Left ventricle myocardium inferior (tissue), 1 donor: ENCODE data around the gene TIGD6. TPM values are rescaled to one million over a fixed set of nuclear protein-coding genes. Genes with fewer than 3 reads are reported as not detected.

Experiments
- DNase-seq: peaks from one replicate; pipeline ENCODE4 v3.0.0-alpha.2; 2020
- H3K27ac ChIP-seq: fragments of 200-600 bp; replicated peaks from 2 replicates; pipeline ENCODE4 v1.8.0; 2021
- H3K27me3 ChIP-seq: fragments of 200-600 bp; 2 replicates; pipeline ENCODE4 v1.8.0; 2021; ENCODE audit warnings: low read depth
- H3K36me3 ChIP-seq: fragments of 200-600 bp; 2 replicates; pipeline ENCODE4 v1.8.0; 2021
- H3K4me1 ChIP-seq: fragments of 200-600 bp; 2 replicates; pipeline ENCODE4 v1.8.0; 2021
- H3K4me3 ChIP-seq: fragments of 200-600 bp; 2 replicates; pipeline ENCODE4 v1.8.0; 2021; ENCODE audit warnings: mild to moderate bottlenecking, moderate library complexity
- H3K9me3 ChIP-seq: fragments of 200-600 bp; replicated peaks from 2 replicates; pipeline ENCODE4 v1.8.0; 2021
- intact Hi-C: fragments of 100-400 bp; cut with micrococcal nuclease; formaldehyde crosslinking; loops from one replicate; pipeline ENCODE4 v1.11.0; 2022
- total RNA-seq: library from RNA; stranded (reverse); fragmentation: NEBNext Ultra II Directional; extraction: Animal tissue kit (Norgen Biotek cat#: 25700); gene quantifications from one replicate; pipeline ENCODE4 v1.2.1, GENCODE V29; 2021
- TF ChIP-seq, protein P1 (sequence below): fragments of 200-600 bp; IDR thresholded peaks from 2 replicates; pipeline ENCODE4 v1.8.0; 2021; ENCODE audit warnings: antibody characterized with exemption, mild to moderate bottlenecking, borderline replicate concordance
- donor health status: DM: no; HTN: yes; CAD: no; lungs with severe emphysema.

TIGD6 gene
- total RNA-seq, 1 donor from 2014 or later = 2.8 TPM

DNA sequence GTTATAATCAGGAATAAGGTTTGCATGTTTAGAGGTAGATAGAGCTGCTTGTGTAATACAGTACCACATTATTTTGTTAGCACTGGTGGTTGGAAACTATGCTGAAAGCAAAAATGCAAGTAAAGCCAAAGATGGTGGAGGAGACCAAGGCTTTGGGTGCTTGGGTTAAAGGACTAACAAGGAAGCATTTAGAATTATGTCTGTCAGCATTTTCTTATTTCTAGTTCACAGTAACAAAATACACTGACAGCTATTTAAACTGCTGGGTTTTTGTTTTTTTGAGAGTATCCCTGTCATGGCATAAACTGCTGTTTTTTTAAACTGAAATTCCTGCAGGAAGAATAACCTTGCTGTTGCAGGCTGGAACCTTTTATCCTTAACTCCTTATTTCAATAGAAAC, 6.6 kb upstream of the TIGD6 start:
- H3K4me1 ChIP-seq = peaks cover 32% of the 10 kb centered on the region
- DNase-seq = no peak
- intact Hi-C loops = no loop called here
- no peak overlapping the region for H3K4me3 ChIP-seq
- TF ChIP-seq, protein P1, sequence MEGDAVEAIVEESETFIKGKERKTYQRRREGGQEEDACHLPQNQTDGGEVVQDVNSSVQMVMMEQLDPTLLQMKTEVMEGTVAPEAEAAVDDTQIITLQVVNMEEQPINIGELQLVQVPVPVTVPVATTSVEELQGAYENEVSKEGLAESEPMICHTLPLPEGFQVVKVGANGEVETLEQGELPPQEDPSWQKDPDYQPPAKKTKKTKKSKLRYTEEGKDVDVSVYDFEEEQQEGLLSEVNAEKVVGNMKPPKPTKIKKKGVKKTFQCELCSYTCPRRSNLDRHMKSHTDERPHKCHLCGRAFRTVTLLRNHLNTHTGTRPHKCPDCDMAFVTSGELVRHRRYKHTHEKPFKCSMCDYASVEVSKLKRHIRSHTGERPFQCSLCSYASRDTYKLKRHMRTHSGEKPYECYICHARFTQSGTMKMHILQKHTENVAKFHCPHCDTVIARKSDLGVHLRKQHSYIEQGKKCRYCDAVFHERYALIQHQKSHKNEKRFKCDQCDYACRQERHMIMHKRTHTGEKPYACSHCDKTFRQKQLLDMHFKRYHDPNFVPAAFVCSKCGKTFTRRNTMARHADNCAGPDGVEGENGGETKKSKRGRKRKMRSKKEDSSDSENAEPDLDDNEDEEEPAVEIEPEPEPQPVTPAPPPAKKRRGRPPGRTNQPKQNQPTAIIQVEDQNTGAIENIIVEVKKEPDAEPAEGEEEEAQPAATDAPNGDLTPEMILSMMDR = no peak
- peaks cover 72% of the 10 kb centered on the region for H3K36me3 ChIP-seq
- H3K27ac ChIP-seq = no peak overlapping the region
- H3K9me3 ChIP-seq = no peaks in the 10 kb centered on the region
- H3K27me3 ChIP-seq = no peaks in the 10 kb centered on the region

DNA sequence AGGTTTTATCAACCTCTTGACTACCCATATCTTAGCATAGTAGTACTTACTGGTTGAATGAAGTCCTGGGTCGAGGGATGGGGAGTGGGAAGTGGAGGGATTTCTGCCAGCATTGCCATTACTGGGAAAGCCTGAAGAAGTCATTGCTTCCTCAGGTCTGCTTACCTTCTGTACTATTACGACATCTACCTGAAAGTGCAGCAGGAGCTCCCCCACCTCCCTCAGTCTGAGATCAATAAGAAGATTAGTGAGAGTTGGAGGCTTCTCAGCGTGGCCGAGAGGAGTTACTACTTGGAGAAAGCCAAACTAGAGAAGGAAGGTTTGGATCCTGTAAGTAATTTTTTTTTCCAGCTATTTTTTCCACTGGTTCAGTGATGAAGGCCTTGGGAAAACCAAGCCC, 5.9 kb upstream of the TIGD6 start:
- TF ChIP-seq, protein P1 = no peak
- no peaks in the 10 kb centered on the region for H3K27me3 ChIP-seq
- H3K27ac ChIP-seq = no peak overlapping the region
- DNase-seq = no peak
- no peaks in the 10 kb centered on the region for H3K9me3 ChIP-seq
- H3K4me3 ChIP-seq = no peak overlapping the region
- intact Hi-C loops = no loop called here
- peaks cover 39% of the 10 kb centered on the region for H3K4me1 ChIP-seq
- peaks cover 65% of the 10 kb centered on the region for H3K36me3 ChIP-seq

DNA sequence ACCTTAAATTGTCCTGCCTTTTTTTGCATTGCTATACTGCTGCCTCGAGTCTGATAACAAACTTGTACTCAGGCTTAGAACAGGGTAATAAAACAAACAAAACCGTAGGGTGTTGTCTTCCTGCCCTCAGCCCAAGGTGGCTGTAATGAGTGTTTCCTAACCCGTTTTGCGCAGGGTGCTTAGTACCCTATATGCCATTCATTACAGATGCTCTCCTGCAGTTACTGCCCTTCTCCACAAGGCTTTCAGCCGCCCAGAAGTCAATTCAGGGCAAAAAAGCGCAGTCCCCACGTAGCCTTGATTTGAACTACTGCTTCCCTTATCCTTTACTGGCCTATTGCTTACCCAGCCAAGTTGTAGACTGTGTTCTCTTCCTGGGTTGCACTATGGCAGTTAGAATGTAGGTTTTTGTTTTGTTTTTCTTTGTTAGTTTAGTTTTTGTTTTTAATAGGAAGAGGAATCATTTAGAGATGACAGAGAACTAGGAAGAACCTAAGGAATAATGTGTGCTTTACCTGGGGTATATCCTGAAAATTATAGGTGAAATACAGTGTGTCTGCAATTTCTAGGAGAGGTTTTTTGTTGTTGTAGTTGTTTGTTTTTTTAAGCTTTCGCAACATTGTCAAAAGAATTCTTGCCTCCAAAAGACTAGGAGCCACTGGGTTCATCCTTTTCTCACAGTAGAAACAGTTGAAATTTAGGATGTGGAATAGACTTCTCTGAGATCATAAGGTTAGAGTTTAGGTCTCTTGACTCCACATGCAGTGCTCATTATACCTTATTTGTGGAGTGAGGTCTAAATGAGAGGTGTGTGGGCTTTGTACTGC, 1.4 kb upstream of the TIGD6 start:
- H3K36me3 ChIP-seq = peaks cover 24% of the 10 kb centered on the region
- peak overlapping the region; percentile 95 for H3K27ac ChIP-seq
- intact Hi-C loops = no loop called here
- H3K4me1 ChIP-seq = peaks cover 50% of the 10 kb centered on the region
- peak overlapping the region; percentile 97 for H3K4me3 ChIP-seq
- TF ChIP-seq, protein P1 = peak; percentile 71
- no peaks in the 10 kb centered on the region for H3K9me3 ChIP-seq
- H3K27me3 ChIP-seq = no peaks in the 10 kb centered on the region
- DNase-seq = no peak

DNA sequence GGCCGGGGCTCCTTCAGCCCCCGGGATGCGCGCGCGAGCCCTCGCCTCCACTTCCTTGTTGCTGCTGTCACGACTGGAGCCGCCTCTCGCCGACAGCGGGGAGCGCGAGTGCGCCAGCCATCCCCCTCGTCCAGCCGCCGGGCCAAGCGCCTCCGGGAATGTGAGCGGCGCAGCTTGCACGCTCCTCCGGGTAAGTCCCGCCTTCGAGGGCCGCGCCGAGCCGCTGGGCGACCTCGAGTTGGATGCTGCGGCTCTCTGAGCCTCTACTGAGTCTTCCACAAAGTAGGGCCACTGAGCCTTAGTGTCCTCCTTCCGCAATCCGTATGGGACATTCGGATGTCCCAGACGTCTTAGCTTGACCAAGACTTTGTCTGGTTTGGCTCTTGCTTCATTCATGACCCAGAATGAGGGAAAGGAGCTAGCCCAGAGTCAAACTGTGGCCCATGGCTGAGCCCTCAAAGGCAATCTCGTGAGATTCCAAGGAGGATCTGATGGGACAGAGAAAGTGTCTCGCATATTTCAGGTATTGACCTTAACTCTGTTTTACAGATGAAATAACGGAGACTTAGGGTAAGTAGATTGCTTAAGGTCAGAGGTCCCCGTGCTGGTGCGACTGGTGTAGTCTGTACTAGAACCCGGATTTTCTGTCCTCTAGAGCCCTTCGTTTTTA, 671 bp upstream of the TIGD6 start:
- peak; percentile 32 for DNase-seq
- Histone ChIP-seq H3K9me3 (no peaks in the 10 kb centered on the region), H3K4me1 (peaks cover 50% of the 10 kb centered on the region), H3K27ac (peak overlapping the region; percentile 95), H3K27me3 (no peaks in the 10 kb centered on the region), H3K36me3 (peaks cover 16% of the 10 kb centered on the region), H3K4me3 (peak overlapping the region; percentile 97)
- intact Hi-C loops = no loop called here
- TF ChIP-seq, protein P1 = no peak

DNA sequence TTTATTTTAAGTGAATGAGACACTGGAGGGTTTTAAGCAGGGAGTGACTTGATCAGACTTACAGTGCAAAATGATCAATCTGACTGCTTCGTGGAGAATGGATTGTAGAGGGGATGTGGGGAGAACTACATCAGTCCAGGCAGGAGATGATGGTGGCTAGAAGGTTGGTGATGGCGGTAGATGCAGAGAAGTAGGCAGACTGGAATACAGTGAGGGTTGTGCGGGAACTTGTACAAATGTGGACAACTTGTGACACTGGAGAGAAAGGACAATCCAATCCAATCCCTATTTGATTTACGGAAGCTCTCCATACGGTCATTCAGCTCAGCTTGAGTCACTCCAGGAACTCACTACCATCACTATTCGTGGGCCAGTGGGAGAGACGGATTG, 593 bp downstream of the TIGD6 start:
- no peak for DNase-seq
- H3K4me1 ChIP-seq = peaks cover 50% of the 10 kb centered on the region
- peak overlapping the region; percentile 95 for H3K27ac ChIP-seq
- H3K36me3 ChIP-seq = peaks cover 10% of the 10 kb centered on the region
- H3K27me3 ChIP-seq = no peaks in the 10 kb centered on the region
- TF ChIP-seq, protein P1 = no peak
- intact Hi-C loops = loop anchor here (10.0 kb wide), 1 partner anchor 165 kb away; no protein-coding TSS in a partner anchor
- peak overlapping the region; percentile 97 for H3K4me3 ChIP-seq
- H3K9me3 ChIP-seq = no peaks in the 10 kb centered on the region
